ENCODE data around the gene FAM53A.

The FAM53A gene

GRCh38 chr4:1722551-1723118, 38.5 kb upstream of the FAM53A start:
- Histone ChIP-seq H3K9me3 (ENCODE audit: insufficient read depth, low read depth, low read length) (no peaks in the 10 kb centered on the region), H3K27ac (ENCODE audit: low read length) (no peak overlapping the region), H3K4me1 (ENCODE audit: insufficient read depth, low read length) (no peaks in the 10 kb centered on the region; the same call in 1 of the 2 replicates), H3K9ac (ENCODE audit: low read depth, low read length) (peak overlapping the region; percentile 91), H3K27me3 (ENCODE audit: insufficient read depth, low read length) (no peaks in the 10 kb centered on the region), H3K4me3 (ENCODE audit: low read length) (peak overlapping the region; percentile 93), H3K36me3 (ENCODE audit: insufficient read depth, low read depth, low read length) (peaks cover 65% of the 10 kb centered on the region)

GRCh38 chr4:1721666-1722550, 37.8 kb upstream of the FAM53A start:
- Histone ChIP-seq H3K9me3 (ENCODE audit: insufficient read depth, low read depth, low read length) (no peaks in the 10 kb centered on the region), H3K9ac (ENCODE audit: low read depth, low read length) (peak overlapping the region; percentile 91), H3K27ac (ENCODE audit: low read length) (no peak overlapping the region), H3K36me3 (ENCODE audit: insufficient read depth, low read depth, low read length) (peaks cover 57% of the 10 kb centered on the region), H3K27me3 (ENCODE audit: insufficient read depth, low read length) (no peaks in the 10 kb centered on the region), H3K4me3 (ENCODE audit: low read length) (peak overlapping the region; percentile 93), H3K4me1 (ENCODE audit: insufficient read depth, low read length) (no peaks in the 10 kb centered on the region; the same call in 1 of the 2 replicates)

GRCh38 chr4:1721003-1721665, 37.0 kb upstream of the FAM53A start, which contains the start of the genes TACC3 and TMEM129:
Gene TACC3 (plus strand): TSS chr4:1721521. CDS start chr4:1723422, 1,901 bp downstream.
Gene TMEM129 (minus strand): TSS chr4:1721323. CDS start chr4:1720837, 486 bp downstream.
- Histone ChIP-seq H3K36me3 (ENCODE audit: insufficient read depth, low read depth, low read length) (peaks cover 50% of the 10 kb centered on the region), H3K9ac (ENCODE audit: low read depth, low read length) (peak within 1 kb of the TSS; percentile 91), H3K4me3 (ENCODE audit: low read length) (peak within 1 kb of the TSS; percentile 93), H3K27me3 (ENCODE audit: insufficient read depth, low read length) (no peaks in the 10 kb centered on the region), H3K4me1 (ENCODE audit: insufficient read depth, low read length) (no peaks in the 10 kb centered on the region; the same call in 1 of the 2 replicates), H3K9me3 (ENCODE audit: insufficient read depth, low read depth, low read length) (no peaks in the 10 kb centered on the region), H3K27ac (ENCODE audit: low read length) (no peak within 1 kb of the TSS)

- peaks cover 42% of the 10 kb centered on the region for H3K36me3 ChIP-seq (ENCODE audit: insufficient read depth, low read depth, low read length)
- H3K9ac ChIP-seq (ENCODE audit: low read depth, low read length) = peak overlapping the region; percentile 77
- no peaks in the 10 kb centered on the region for H3K27me3 ChIP-seq (ENCODE audit: insufficient read depth, low read length)
These were observed 36.3 kb upstream of the FAM53A start for GRCh38 chr4:1720163-1720983.

GRCh38 chr4:1718095-1718850, 34.2 kb upstream of the FAM53A start:
- Histone ChIP-seq H3K36me3 (ENCODE audit: insufficient read depth, low read depth, low read length) (peaks cover 21% of the 10 kb centered on the region), H3K4me3 (ENCODE audit: low read length) (no peak overlapping the region), H3K4me1 (ENCODE audit: insufficient read depth, low read length) (no peaks in the 10 kb centered on the region; the same call in 1 of the 2 replicates), H3K27ac (ENCODE audit: low read length) (no peak overlapping the region), H3K9ac (ENCODE audit: low read depth, low read length) (no peak overlapping the region), H3K9me3 (ENCODE audit: insufficient read depth, low read depth, low read length) (no peaks in the 10 kb centered on the region), H3K27me3 (ENCODE audit: insufficient read depth, low read length) (no peaks in the 10 kb centered on the region)

More at GRCh38 chr4:1720163-1720983, 36.3 kb upstream of the FAM53A start:
- no peaks in the 10 kb centered on the region; the same call in 1 of the 2 replicates for H3K4me1 ChIP-seq (ENCODE audit: insufficient read depth, low read length)
- no peaks in the 10 kb centered on the region for H3K9me3 ChIP-seq (ENCODE audit: insufficient read depth, low read depth, low read length)
- peak overlapping the region; percentile 85 for H3K4me3 ChIP-seq (ENCODE audit: low read length)
- H3K27ac ChIP-seq (ENCODE audit: low read length) = no peak overlapping the region

GRCh38 chr4:1717129-1718094, 33.3 kb upstream of the FAM53A start:
- Histone ChIP-seq H3K9ac (ENCODE audit: low read depth, low read length) (no peak overlapping the region), H3K27me3 (ENCODE audit: insufficient read depth, low read length) (no peaks in the 10 kb centered on the region), H3K27ac (ENCODE audit: low read length) (no peak overlapping the region), H3K4me1 (ENCODE audit: insufficient read depth, low read length) (no peaks in the 10 kb centered on the region; the same call in 1 of the 2 replicates), H3K4me3 (ENCODE audit: low read length) (no peak overlapping the region), H3K9me3 (ENCODE audit: insufficient read depth, low read depth, low read length) (no peaks in the 10 kb centered on the region), H3K36me3 (ENCODE audit: insufficient read depth, low read depth, low read length) (peaks cover 13% of the 10 kb centered on the region)

- H3K4me1 ChIP-seq (ENCODE audit: insufficient read depth, low read length) = no peaks in the 10 kb centered on the region; the same call in 1 of the 2 replicates
- H3K27me3 ChIP-seq (ENCODE audit: insufficient read depth, low read length) = peaks cover 2% of the 10 kb centered on the region; the same call in 1 of the 2 replicates
- H3K27ac ChIP-seq (ENCODE audit: low read length) = no peak overlapping the region
- H3K36me3 ChIP-seq (ENCODE audit: insufficient read depth, low read depth, low read length) = peaks cover 13% of the 10 kb centered on the region
- no peak overlapping the region for H3K9ac ChIP-seq (ENCODE audit: low read depth, low read length)
- H3K4me3 ChIP-seq (ENCODE audit: low read length) = no peak overlapping the region
- H3K9me3 ChIP-seq (ENCODE audit: insufficient read depth, low read depth, low read length) = no peaks in the 10 kb centered on the region
These were observed 32.2 kb upstream of the FAM53A start for GRCh38 chr4:1716065-1716945.

- no peaks in the 10 kb centered on the region for H3K9me3 ChIP-seq (ENCODE audit: insufficient read depth, low read depth, low read length)
- peaks cover 7% of the 10 kb centered on the region; the same call in 1 of the 2 replicates for H3K27me3 ChIP-seq (ENCODE audit: insufficient read depth, low read length)
- no peaks in the 10 kb centered on the region; the same call in 1 of the 2 replicates for H3K4me1 ChIP-seq (ENCODE audit: insufficient read depth, low read length)
- no peak overlapping the region; the same call in 1 of the 2 replicates for H3K9ac ChIP-seq (ENCODE audit: low read depth, low read length)
- no peak overlapping the region for H3K27ac ChIP-seq (ENCODE audit: low read length)
- H3K4me3 ChIP-seq (ENCODE audit: low read length) = no peak overlapping the region
- peaks cover 16% of the 10 kb centered on the region for H3K36me3 ChIP-seq (ENCODE audit: insufficient read depth, low read depth, low read length)
These were observed 31.1 kb upstream of the FAM53A start for GRCh38 chr4:1715002-1715758.

Data from iPS-20b (cell line).